ENCODE results near the gene SVBP. TPM values are rescaled to one million over a fixed set of nuclear protein-coding genes. Genes with fewer than 3 reads are reported as not detected.

The SVBP gene, protein sequence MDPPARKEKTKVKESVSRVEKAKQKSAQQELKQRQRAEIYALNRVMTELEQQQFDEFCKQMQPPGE
- 14.1 and 15.7 TPM in 2 replicates for total RNA-seq

GRCh38 chr1:42816585-42817439, at the start of gene SVBP, which contains the start of gene ERMAP:
TSS of gene SVBP (minus strand) at chr1:42817397. CDS start at chr1:42816544, 853 bp downstream.
TSS of gene ERMAP (plus strand) at chr1:42817122. CDS start at chr1:42830449, 13,327 bp downstream.

GRCh38 chr1:42846257-42847110, 29.3 kb upstream of the SVBP start, which contains the start of gene ZNF691:
TSS of gene ZNF691 (plus strand) at chr1:42846613. CDS start at chr1:42849659, 3,046 bp downstream.

DNA sequence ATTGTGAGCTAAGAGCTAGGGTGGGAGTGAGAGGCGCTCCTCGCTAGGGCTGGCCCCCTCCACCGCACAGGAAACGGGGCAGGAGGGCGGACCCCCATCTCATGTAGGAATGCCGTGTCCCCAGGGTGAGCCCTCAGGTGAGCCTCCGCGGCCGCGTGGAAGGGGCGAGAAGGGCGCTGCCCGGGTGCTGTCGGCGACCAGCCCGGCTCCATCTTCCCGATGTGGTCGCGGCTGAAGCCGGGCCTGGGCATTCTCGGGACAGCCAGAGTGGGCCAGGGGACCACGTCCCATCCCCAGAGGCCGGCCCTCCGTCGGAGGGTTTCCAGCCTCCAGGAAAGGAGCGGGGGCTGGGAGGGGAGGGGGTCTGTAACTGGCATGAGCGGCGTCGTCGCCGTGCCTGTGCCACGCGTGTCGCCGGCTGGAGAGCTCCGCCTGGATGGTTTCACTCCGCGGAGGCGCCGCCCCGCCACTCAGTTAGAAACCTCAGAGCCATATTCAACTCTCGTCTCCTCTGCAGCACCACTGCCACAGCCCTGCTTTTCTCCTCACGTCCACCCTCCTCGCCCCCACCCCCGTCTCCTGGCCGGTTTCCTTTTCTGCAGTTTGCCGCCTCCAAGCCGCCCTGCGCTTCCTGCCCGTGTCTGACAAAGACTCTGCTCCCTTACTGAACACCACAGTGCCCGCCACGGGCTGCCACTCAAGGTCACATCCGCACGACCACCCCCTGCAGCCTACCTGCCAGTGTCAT, 32.1 kb downstream of the SVBP start, which contains the start of gene TMEM269:
TMEM269 (plus strand) TSS at position 46 of the 748 bp plus-strand sequence. CDS start 4,903 bp downstream, outside the sequence.

GRCh38 chr1:42766741-42767509, 50.3 kb downstream of the SVBP start, which contains the start of the genes C1orf50 and P3H1:
TSS of gene C1orf50 (plus strand) at chr1:42767249. CDS start at chr1:42767312, 63 bp downstream.
TSS of gene P3H1 (minus strand) at chr1:42767028. CDS start at chr1:42766971, 57 bp downstream.

Other genes starting within 250 kb of the SVBP start
- gene PPIH, start 159.0 kb downstream of the SVBP start, total RNA-seq, result 6.2 and 9.6 TPM in 2 replicates
- 410 and 555 TPM in 2 replicates for gene YBX1, start 135.0 kb downstream of the SVBP start, total RNA-seq
- gene CLDN19, start 77.2 kb downstream of the SVBP start, total RNA-seq, result not detected in 2 replicates
- gene P3H1, start 50.4 kb downstream of the SVBP start, total RNA-seq, result 130 and 166 TPM in 2 replicates
- gene C1orf50, start 50.1 kb downstream of the SVBP start, total RNA-seq, result 5.8 TPM in 2 replicates
- gene TMEM269, start 32.4 kb downstream of the SVBP start, total RNA-seq, result under 0.01 TPM in 1 of 2 replicates, not detected in the other
- gene ERMAP, start 275 bp downstream of the SVBP start, total RNA-seq, result 25.1 and 25.2 TPM in 2 replicates
- gene ZNF691, start 29.2 kb upstream of the SVBP start, total RNA-seq, result 5.5 and 8.0 TPM in 2 replicates
- gene SLC2A1, start 141.5 kb upstream of the SVBP start, total RNA-seq, result 114 TPM in 2 replicates

Data from hair follicle dermal papilla cell (primary cell).